Measurements from ENCODE around the gene RPLP2.

GRCh38 chr11:819943-820649, 10.3 kb downstream of the RPLP2 start:
- TF ChIP-seq EZH2phosphoT487 (IDR thresholded peaks at IDR 0.05; ENCODE audit: insufficient read depth, low read depth): no peak
- no peak for TF ChIP-seq EZH2 (IDR thresholded peaks at IDR 0.05; ENCODE audit: insufficient read depth, poor library complexity, severe bottlenecking)

All from GM23248 (cell line).